NCI-H748 (cell line): ENCODE results near the gene TAF6.

ENCODE experiments used
- DNase-seq: peaks from one replicate; lab custom pipeline; 2025; ENCODE audit not compliant: unreplicated experiment; lab: John Stamatoyannopoulos, UW

TAF6 gene

DNA sequence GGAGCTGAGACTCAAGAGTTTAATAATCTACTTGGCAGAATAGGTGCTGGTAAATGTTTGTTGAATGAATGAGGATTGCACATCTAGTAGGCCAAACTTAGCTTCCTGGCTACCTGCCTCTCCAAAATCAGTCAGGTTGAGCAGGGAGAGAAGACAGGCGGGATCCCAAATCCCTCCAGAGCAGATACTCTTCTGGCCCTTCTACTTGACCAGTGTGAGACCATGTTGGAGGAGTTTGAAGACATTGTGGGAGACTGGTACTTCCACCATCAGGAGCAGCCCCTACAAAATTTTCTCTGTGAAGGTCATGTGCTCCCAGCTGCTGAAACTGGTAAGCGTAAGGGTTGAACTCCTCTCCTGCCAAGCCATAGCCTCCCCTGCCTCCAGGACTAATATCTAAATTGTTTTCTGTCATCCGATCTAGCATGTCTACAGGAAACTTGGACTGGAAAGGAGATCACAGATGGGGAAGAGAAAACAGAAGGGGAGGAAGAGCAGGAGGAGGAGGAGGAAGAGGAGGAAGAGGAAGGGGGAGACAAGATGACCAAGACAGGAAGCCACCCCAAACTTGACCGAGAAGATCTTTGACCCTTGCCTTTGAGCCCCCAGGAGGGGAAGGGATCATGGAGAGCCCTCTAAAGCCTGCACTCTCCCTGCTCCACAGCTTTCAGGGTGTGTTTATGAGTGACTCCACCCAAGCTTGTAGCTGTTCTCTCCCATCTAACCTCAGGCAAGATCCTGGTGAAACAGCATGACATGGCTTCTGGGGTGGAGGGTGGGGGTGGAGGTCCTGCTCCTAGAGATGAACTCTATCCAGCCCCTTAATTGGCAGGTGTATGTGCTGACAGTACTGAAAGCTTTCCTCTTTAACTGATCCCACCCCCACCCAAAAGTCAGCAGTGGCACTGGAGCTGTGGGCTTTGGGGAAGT, 5.4 kb upstream of the TAF6 start:
- no peak for DNase-seq

DNA sequence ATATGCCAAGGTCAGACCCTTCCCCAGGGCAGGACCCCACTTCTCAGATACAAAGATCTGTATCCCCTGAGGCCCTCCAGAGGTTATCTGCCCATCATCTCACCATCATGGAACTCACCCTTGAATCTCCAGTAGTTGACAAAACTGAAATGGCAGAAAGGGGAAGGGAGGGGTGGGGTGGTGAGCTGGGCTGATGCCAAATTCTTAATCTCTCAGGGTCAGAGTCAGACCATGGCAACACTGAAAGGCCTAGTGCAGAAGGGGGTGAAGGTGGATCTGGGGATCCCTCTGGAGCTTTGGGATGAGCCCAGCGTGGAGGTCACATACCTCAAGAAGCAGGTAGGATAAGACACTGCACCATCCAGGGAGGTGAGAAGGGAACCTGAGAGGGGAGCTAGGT, 3.4 kb upstream of the TAF6 start:
- no peak for DNase-seq

DNA sequence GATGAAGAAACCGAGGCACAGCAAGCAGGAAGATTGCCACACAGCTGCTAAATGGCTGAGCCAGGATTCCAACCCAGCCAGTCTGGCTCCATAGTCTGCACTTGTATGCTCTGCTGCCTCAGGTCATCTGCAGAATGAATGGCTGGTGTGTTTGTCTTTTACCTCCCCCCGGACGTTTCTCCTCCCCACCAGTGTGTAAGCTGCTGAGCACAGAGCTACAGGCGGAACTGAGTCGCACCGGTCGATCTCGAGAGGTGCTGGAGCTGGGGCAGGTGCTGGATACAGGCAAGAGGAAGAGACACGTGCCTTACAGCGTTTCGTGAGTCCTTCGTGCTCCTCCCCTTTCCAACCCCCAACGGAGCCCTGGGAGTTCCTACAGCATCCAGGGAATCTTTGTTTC, 2.9 kb upstream of the TAF6 start:
- no peak for DNase-seq

DNA sequence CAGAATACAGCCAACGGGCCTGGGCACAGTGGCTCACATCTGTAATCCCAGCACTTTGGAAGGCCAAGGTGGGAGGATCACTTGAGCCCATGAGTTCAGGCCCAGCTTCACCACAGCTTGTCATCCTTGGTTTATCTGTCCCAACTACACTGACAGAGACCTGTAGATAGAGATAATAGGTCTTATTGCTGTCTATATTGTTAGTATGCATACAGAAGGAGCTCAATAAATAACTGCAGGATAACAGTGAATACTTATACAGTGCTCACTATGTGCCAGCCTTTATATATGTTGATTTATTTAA, 1.5 kb upstream of the TAF6 start:
- DNase-seq = no peak

DNA sequence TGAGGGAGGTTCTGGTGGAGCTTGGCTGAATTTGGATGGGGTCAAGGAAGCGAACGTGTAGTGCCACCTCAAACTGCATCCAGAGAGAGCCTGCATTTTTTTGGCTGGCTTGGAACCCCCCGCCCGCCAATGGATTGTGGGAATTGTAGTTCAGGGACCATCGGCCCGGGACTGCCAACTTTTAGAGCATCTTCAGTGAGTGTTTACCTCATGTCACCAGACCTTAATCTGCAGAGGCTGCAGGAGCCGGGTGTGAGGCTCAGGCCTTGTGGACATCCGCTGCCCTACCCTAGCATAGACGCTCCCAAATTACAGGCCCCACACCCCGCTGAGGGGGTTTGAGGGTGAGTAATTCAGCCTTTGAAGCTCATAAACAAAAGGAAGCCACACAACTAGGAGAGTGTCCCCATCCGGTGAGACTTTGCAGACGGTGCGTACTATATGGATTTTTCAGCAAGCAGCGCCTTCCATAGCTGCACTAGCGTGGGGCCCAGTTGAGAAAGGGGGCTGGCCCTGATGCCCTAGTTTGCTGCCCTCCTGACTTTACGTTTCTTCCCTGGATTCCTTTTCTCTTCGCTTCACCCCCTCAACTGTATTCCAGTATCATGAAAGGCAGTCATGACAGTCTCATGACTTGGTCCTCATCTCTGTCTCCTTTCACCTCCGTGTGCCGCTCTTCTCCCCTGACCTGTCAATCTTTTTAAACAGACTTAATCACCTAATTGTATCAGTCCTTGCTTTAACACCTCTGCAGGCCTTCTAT, 993 bp upstream of the TAF6 start:
- DNase-seq = peak; percentile 55

DNA sequence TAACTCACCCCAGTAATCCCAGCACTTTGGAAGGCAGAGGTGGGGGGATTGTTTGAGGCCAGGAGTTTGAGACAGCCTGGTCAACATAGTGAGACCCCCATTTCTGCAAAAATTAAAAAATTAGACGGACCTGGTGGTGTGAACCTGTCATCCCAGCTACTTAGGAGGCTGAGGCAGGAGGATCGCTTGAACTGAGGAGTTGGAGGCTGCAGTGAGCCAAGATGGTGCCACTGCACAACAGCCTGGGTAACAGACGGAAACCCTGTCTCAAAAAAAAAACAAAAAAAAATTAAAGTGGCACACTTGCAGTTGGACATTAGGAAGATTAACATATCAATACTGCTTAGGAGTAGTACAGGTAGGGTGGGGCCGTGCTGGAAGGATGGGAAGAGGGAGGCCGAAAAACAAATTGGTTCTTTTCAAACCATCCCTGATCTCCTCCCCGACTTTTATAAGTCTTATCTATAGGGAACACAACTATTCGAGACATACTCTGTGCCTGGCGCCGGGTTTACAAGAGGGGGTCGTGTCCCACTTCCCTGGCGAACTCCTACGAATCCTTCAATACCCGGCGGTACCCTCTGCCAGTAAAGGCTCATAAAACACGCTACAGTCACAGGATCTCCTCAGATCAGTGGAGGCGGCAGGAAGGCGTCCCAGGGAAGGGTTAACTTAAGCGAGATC, 628 bp downstream of the TAF6 start:
- DNase-seq = no peak

DNA sequence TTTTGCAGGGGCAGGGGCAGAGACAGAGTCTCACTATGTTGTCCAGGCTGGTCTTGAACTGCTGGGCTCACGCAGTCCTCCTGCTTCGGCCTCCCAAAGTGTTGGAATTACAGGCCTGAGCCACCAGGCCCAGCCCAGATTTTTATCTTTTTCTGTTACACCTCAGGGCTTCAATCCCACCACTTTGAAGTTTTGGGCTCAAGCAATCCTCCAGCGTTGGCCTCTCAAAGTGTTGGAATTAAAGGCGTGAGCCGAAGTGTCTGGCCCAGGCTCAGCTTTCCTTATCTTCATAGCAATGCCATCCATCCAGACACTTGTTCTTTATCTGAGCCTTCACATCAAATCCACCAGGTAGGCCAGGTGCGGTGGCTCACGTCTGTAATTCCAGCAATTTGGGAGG, 4.1 kb downstream of the TAF6 start:
- no peak for DNase-seq

DNA sequence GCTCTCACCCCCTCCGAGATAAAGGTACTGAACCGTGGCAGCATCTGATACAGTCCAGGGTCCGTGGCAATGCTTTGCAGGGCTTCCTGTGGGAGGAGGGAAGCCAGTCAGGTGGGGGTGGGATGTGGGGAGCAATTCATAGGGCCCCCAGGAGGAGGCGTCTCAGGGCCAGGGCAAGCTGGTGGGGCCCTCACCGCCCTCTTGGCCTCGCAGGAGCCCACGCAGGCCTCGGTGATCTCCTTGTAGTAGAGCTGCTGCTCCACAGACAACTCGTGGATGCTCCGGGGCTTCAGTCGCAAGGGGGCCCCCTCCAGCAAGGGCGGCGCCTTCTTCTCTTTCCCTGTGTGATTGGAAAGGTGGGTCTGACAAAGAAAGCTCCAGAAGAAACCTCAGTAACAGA, 7.2 kb downstream of the TAF6 start:
- no peak for DNase-seq

DNA sequence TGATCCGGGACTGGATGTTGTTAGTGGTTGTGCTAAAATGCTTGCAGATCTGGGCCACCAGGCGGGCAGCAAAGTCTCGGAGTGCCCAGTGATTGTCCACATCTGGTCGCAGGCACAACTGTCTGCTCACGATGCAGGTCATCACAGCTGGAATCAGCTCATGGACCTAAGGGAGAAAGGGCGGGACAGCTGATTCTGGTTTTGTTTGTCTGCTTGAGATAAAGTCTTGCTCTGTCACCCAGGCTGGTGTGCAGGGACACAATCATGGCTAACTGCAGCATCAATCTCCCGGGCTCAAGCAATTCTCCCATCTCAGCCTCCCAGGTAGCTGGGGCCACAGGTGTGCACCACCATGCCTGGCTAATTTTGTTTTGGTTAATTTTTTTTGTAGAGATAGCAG, 8.0 kb downstream of the TAF6 start:
- no peak for DNase-seq

DNA sequence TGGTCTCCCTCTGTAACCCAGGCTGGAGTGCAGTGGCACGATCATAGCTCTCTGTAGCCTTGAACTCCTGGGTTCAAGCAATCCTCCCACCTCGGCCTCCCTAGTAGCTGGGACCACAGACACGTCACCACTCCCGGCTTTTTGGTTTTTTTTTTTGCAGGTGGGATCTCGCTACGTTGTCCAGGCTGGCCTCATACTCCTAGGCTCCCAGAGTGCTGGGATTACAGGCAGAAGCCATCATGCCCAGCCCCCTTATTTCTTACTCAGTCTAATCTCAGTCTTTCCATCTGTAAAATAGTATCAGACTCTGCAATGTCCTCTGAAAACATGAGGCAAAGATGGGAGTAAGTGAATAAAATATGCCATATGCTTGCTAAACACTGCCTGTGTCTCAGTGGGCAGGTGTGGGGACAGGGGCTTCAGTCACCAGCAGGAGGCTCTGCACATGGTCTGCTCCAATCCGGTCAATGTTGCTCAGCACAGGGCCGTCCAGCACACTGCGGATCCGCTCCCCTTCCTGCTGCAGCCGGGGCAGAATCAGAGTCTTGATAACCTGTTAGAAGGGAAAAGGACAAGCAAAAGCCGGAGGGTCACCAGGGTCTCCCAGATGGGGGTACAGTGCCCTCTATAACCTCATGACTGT, 9.5 kb downstream of the TAF6 start:
- no peak for DNase-seq

DNA sequence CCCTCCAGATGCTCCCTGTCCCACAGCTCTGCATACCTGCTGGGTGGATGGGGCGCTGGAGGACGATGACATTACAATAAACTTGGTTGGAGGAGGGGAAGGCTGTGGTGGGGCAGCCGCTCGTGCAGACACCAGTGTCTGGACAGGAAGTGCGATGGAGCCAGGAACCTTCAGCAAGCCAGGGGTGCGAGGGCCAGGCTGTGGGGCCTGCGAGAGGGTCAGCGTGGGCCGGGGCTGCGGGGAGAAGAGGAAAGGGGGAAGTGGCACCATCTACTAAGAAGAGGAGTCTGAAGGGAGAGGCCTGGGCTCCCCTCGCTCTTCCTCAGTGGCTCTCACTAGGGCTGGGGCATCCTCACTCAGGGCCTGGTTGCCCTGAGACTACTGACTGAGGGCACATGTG, 11.3 kb downstream of the TAF6 start:
- no peak for DNase-seq

DNA sequence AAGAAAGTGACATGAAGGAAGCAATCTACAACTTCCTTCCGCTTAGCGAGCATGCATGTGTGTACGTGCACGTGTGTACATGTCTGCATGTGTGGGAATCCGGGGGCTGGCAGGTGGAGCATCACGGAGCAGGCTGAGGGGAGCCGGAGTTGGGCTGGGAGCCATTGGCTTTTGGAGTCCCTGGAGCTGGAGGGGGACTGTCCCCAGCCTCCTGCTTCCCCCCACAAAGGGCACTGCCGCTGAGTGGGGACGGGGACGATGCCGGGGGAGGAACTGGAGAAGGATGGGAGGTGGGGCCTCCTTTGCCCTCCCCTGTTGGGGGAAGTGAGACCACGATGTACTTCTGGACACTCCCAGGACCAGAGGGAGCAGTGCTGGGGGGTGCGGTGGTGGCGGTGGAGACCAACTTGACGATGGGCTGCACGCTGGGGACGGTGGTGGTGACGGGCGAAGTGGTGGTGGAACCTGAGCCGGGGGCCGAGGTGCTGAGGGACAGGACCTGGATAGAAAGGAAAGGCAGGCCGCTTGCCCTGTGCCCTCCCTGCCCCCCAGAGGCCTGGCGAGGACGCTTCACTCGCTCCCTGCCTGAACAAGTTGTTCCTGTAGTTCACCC, 11.9 kb downstream of the TAF6 start:
- DNase-seq = no peak

DNA sequence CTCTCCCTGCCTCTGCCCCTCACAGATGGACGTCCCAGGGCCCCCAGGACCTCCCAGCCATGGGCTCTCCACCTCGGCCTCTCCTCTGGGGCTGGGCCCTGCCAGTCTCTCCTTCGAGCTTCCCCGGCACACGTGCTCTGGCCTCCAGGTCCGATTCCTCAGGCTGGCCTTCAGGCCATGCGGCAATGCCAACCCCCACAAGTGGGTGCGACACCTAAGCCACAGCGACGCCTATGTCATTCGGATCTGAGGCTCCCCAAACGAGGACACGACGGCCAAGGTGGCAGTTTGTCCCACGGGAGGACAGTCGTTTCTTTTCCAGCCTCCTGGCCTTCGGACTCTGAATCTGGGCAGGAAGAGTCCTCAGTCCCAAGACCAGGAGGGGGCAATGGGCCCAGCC, 12.5 kb downstream of the TAF6 start:
- no peak for DNase-seq

DNA sequence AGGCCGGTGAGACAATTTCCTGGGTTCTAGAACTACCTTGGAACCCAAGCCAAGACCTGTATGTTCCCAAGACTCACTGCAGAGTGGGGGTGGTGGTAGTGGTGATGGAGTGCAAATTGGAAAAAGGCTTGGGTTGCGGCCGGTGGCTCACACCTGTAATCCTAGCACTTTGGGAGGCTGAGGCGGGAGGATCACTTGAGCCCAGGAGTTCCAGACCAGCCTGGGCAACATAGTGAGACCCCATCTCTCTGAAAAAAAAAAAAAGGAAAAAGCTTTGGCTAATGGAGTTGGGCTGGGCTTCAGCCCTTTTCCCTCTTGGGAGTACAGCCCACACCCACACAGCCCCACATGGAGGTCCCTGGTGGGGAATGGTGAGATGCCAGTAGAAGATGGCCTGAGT, 13.6 kb downstream of the TAF6 start:
- no peak for DNase-seq

DNA sequence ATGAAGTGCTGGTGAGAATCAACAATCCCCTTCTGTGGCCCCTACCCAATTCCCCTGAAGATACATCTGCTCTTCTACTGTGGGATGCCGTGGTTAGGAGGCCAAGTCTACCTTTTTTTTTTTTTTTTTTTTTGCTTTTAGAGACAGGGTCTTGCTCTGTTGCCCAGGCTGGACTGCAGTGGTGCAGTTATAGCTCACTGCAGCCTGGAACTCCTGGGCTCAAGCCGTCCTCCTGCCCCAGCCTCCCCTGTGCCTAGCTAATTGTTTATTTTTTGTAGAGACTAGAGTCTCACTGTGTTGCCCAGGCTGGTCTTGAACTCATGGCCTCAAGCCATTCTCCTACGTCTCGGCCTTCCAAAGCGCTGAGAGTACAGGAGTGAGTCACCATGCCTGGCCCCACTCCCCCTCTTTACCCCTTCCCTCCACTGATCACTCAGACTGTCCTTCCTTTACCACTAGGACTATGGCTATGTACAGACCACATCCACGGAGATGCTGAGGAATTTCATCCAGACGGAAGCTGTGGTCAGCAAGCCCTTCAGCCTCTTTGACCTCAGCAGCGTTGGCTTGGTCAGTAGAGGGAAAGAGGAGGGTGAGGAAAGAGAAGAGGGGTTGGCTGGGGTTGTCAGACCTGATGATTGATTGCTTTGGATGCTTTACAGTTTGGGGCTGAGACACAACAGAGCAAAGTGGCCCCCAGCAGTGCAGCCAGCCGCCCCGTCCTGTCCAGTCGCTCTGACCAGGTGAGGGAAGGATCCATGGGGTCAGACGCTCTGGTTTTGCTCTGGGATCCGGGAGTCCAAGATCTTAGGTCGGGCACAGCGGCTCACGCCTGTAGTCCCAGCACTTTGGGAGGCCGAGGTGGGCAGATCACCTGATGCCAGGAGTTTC, 16.0 kb downstream of the TAF6 start:
- DNase-seq = no peak

DNA sequence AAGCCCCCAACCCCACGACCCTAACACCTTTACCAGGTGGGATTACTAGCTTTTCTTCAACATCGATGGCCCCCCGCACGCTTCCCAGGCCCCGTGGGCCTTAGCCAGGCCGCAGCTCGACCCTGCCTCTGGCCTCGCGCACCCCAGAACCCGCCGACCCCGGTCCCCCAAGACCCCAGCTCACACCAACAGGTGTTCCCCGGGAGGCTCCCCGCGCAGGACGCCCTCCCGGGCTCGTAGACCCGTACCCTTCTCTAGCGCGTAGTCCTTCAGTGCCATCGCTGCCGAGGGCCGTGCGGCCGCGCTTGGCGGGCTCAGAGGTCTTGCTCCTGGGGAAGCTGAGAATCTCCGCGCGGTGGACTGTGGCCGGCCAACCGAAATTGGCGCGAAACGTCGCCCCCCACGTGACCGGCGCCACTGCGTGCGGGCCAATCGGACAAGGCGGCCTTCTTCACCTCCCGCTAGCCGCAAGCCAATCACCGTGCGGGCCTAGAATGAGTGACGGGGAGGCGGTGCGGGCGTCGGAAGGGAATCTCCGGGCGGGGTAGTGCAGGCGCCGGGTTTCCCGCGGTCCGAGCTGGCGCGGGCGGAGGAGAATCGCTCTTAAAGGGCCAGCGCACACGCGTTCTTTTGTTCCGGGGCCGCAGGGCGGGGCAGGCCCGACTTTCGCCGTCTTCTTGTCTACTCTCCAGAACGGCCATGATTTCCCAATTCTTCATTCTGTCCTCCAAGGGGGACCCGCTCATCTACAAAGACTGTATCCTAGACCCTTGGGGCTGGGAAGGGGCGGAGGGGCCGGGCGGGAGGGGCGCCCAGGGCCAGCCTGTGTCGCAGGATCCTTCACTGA, 17.9 kb downstream of the TAF6 start, which contains the start of the genes AP4M1 and MCM7:
AP4M1 (plus strand) TSS at position 628 of the 847 bp plus-strand sequence; CDS start at position 700, 72 bp downstream.
MCM7 (minus strand) TSS at position 382 of the 847 bp plus-strand sequence; CDS start at position 279, 103 bp downstream.
- DNase-seq = peak; percentile 99

DNA sequence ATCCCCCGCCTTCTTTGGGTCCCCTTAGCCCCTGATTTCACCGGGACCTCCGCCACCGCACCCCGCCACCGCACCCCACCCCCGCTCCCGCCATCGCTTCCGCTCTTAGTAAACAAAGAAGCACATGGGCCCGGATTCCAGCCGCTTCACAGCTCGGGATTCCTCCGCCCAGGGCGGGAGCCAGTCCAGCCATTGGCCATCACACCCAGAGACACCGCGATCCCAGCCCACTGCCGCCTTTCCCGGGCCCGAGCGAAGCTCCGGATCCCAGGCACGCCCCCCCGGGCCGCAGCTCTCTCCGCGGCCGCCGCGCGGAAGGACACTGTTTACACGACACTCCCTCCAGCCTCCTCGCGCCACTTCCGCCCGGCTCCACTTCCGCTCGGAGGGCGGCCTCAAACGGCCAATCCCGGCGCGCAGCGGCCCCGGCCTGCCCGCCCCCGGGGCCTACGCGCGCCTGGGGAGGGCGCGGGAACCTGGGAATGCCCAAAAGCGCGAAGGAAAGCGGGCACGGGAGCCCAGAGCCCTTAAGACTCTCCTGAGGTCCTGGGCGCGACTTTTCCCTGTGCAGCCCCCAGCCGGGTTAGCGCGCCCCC, 18.6 kb downstream of the TAF6 start:
- peak; percentile 98 for DNase-seq

DNA sequence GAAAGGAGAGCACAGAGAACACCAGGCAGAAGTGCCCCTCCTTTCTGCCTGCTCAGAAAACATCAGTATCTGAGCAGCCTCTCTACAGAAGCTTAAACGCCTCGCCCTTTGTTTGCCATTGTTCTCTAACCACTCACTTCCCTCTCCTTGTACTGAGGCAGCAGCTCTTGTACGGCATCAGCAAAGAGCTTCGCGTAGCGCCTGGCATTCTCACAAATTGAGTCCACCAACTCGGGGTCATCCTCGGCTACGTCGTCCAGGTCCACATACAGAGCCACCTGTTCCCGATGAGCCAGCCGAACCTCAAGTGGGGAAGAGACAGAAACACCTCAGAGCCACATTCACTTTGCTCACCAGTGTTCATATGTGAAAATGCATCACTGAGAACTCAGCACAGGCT, 19.7 kb downstream of the TAF6 start:
- DNase-seq = no peak
